A549 (cell line): ENCODE measurements around the gene S100A1.
"Not testable (repeated sequence)": the region's sequence is repeated elsewhere in the genome, so short reads cannot be mapped to it uniquely, and the experiment has no call there.

Experiments used
- CEBPB ChIP-seq, 2 experiments: fragments of >200 bp in 1 of 2; sonication (Bioruptor Twin) in 1 of 2; formaldehyde crosslinking in 1 of 2; IDR thresholded peaks; 2 replicates each; pipeline ENCODE4 v1.6.1; 2012 to 2016
- CTCF ChIP-seq: fragments of >200 bp; sonication (Bioruptor Twin); formaldehyde crosslinking; IDR thresholded peaks from 3 replicates; pipeline ENCODE4 v1.5.1; 2016
- ELK1 ChIP-seq: fragments of 150-350 bp; IDR thresholded peaks from 2 replicates; pipeline ENCODE4 v1.6.1; 2014; ENCODE audit warnings: low read depth, mild to moderate bottlenecking, low read length
- EP300 ChIP-seq, 2 experiments: fragments of >200 bp; sonication (Bioruptor Twin); formaldehyde crosslinking; IDR thresholded peaks; 2 replicates in 1 of 2; 3 replicates in 1 of 2; pipeline ENCODE4 v1.6.1; 2016 to 2017
- JUN ChIP-seq, 2 experiments: fragments of >200 bp; sonication (Bioruptor Twin); formaldehyde crosslinking; IDR thresholded peaks; 2 replicates in 1 of 2; 3 replicates in 1 of 2; pipeline ENCODE4 v1.6.1; 2016 to 2017
- MAFK ChIP-seq: fragments of 450-650 bp; IDR thresholded peaks from 2 replicates; pipeline ENCODE4 v1.6.1; 2014; ENCODE audit not compliant: partially characterized antibody
- MAX ChIP-seq: IDR thresholded peaks from 2 replicates; pipeline ENCODE4 v1.6.1; 2012
- POLR2A ChIP-seq: IDR thresholded peaks from 2 replicates; pipeline ENCODE4 v1.6.1; 2012; ENCODE audit warnings: mild to moderate bottlenecking, low read length
- RAD21 ChIP-seq, 2 experiments: fragments of >200 bp in 1 of 2; sonication (Bioruptor Twin) in 1 of 2; formaldehyde crosslinking in 1 of 2; IDR thresholded peaks in 1 of 2; conservative IDR thresholded peaks in 1 of 2; 2 replicates in 1 of 2; 3 replicates in 1 of 2; pipeline ENCODE4 v1.6.1; 2012 to 2018; ENCODE audit warnings: inconsistent platforms in 1 of 2
- REST ChIP-seq: fragments of 200-600 bp; sonication (generic); IDR thresholded peaks from 2 replicates; pipeline ENCODE4 v1.6.1; 2016; ENCODE audit warnings: antibody characterized with exemption, mild to moderate bottlenecking, moderate library complexity
- USF2 ChIP-seq: fragments of 450-650 bp; IDR thresholded peaks from 2 replicates; pipeline ENCODE4 v1.6.1; 2014; ENCODE audit warnings: antibody characterized with exemption

GRCh38 chr1:153668672-153669071, 40.4 kb downstream of the S100A1 start:
- TF ChIP-seq CTCF; MAX; CEBPB (IDR thresholded peaks at IDR 0.05); ELK1; MAFK; JUN (IDR thresholded peaks at IDR 0.05); EP300 (IDR thresholded peaks at IDR 0.05); RAD21 (conservative IDR thresholded peaks at IDR 0.05 in 1 of 2, IDR thresholded peaks at IDR 0.05 in 1 of 2); REST; USF2; POLR2A: not testable (repeated sequence)
